Fibroblast of skin of left biceps (primary cell): ENCODE results near the gene PCBP3.

Experiments used
- DNase-seq, 2 experiments: peaks; one replicate each; pipeline ENCODE4 v3.0.0-alpha.2; 2013; ENCODE audit warnings: low read depth in 2 of 2

PCBP3 gene

DNA sequence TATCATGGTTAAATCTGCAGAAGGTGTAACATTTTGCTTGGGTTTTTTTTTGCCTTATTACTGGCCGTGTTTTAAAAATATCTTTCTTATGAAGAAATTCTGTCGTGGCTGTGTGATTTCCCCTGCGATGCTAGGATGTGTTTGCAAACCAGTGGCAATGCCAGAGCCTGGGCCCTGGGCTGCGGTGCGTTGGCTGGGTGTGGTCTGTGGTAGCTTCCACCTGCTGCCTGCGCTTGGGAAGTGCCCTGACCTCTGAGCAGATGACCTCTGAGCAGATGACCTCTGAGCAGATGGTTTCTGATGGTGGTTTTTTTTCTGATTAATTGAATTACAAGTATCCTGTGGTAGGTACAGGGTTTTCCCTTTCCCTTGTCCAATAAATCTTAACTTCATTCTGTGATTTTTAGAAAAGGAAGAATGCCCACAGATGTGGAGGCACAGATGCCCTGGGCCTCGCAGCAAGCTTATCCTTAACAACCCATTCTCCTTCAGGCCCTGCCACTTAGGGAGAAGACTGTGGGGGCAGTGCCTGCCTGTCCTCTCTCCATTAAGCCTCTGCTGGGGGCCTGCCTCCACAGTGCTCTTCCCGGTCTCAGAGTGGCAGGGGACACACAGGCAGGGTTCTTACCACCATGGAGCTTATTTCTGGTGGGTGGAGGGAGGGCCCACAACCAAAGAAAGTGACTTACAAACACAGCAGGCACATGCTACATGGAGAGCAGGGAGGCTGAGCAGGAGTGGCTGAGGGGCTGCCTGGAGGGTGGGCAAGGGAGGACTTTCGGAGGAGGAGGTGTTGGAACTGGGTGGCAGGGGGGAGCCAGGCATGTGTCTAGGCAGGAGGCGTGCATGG, 81.7 kb downstream of the PCBP3 start:
- no peak for DNase-seq

DNA sequence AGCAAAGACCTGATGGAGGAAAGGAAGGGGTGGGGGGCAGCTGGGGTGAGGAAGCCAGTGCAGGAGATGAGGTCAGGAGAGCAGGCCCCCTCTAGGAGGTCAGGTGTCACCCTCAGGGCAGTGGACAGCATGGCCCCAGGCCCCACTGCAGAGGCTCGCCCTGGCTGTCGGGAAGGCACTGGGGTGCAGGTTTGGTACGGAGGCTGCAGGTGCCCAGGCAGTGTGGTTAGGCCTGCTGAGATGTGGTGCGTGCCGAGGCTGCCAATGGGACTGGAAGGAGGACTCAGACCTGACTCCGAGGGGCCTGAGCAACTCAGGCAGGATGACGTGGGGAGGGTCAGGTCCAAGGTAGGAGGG, 82.3 kb downstream of the PCBP3 start:
- no peak for DNase-seq

DNA sequence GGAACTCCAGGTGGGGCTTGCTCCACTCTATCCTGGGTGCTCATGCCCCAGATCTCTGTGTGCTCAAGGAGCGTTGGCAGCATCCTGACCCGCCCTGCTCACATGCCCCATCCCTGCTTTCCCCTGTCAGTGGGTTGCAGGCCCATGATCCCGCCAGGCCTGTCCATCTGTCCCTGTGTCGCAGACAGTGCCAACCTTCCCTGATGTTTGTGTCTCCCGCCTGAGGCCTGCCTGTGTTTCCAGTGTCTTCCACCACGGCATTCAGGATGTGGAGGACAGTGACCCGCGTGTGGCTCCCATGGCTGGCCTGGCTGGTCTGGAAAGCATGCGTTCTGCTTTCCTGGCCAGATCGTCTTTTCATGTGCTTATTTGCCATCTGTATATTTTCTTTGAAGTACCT, 82.9 kb downstream of the PCBP3 start:
- DNase-seq, result no peak

DNA sequence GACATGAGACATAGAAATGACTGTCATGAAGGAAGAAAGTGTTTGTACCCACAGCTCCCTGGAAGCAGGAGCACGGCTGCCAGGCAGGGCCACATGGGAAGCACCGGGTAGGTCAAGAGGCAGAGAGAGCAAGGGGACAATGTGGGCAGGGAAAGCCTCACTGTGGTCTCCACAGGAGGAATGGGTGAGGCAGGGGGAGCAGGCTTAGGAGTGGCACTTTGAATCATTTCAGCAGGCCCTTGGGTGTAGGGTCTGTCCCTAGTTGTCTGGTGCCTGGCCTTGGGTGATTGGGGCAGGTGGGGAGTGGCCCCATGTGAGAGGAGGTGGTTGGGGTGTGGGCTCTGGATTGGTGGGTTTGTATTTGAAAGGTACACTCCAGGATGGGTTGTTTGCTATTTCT, 83.9 kb downstream of the PCBP3 start:
- DNase-seq, result no peak

DNA sequence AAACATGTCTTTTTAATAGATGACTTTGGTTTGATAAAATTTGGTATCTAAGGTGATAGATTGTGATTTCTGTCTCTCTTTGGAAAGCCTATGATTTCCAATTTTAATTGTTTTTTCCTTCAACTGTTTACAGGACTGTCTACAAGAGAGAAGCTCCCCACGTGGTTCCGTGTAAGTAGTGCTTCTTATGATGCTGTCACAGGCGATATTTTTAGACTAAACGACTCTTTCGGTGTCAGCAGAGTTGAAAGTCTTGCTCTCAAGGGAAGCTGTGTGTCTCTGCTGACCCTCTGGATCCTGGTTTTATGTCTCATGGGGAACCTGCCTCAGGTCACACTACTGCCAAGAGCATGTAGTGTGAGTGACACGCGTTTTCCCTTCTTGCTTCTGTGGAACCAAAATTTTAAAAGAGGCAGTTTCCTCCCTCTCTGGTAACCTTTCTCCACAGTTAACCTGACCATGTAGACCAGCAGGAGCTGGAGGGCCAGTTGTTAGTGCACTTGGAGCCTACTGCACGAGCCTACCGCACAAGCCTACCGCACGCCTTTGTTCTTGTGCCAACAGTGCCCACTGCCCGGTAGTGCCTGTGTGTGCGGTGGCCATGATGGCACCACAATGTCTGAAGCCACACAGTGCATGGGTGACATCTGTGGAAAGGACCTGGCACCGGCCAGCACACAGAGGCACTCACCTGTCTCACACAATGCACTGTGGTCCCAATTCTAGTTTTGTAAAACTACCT, 91.9 kb downstream of the PCBP3 start:
- no peak for DNase-seq

GRCh38 chr21:45736042-45736689, 92.6 kb downstream of the PCBP3 start:
- no peak for DNase-seq

GRCh38 chr21:45736690-45737484, 93.4 kb downstream of the PCBP3 start:
- DNase-seq, result no peak

DNA sequence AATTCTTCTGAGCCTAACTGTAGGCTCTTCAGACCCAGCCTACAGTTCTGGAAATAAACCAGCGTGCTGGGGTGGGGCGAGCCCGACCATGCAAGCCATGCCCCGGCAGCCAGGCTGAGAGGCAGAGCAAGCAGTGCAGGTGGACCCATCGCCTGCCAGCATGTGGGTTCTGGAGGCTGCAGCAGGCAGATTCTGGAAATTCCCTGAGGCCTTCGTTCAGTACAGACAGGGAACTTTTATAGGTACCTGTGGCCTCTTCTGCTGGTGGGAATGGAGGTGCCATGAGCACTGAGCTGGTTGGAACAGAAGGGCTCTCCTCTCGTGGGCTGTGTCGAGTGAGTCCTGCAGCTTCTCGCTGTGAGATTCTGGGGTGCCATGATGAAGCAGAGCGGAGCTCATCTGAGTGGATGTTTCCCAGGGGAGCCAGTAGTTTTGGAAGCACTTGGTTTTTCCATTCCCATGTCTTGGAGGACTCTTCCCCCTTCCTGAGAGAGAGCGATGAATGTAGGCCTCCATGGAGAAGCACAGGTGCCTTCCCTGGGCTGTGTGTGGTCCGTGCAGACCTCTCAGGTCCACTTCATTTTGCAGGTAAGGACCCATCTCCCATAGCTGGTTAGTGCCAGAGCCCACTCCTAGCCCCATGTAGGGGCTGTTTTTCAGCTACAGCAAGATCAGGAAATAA, 94.1 kb downstream of the PCBP3 start:
- no peak for DNase-seq

DNA sequence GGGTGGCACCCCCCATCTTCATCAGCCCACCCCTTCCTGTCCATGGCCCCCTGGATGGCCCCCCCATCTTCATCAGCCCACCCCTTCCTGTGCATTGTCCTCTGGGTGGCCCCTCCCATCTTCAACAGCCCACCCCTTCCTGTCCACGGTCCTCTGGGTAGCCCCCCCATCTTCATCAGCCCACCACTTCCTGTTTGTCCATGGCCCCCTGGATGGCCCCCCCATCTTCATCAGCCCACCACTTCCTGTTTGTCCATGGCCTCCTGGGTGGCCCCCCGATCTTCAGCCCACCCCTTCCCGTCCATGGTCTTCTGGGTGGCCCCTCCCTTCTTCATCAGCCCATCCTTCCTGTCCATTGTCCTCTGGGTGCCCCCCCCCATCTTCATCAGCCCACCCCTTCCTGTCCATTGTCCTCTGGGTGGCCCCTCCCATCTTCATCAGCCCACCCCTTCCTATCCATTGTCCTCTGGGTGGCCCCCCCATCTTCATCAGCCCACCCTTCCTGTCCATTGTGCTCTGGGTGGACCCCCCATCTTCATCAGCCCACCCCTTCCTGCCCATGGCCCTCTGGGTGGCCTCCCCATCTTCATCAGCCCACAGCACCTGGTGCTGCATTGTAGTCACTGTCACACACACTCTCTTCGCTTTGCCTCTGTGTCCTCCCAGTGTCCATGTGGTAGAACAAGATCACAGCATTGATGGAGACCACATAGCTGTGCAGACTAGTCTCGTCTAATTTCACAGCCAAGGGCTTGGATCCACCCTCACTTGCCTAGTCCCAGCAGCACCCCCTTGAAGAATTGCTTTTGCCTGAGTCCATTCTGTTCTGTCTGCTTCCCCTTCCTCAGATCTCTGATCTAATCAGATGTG, 95.9 kb downstream of the PCBP3 start:
- no peak for DNase-seq

DNA sequence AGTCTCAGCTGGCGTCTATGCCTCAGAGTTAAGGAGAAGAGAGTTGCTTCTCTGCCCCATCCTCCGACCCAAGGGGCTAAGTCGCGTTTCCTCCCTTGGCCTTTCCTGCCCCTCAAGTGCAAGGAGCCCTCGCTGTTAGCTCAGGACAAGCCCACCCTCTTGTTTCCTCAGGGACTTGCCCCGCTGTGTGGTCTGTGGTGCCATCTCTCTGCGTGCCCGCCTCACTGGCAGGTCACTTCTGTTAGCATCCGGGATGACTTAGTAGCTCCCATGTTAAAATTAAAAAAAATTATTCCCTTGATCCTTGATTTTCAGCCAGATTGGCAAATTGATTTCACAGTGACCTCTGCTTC, 96.5 kb downstream of the PCBP3 start:
- DNase-seq, result no peak

- DNase-seq, result no peak
Observed at GRCh38 chr21:45740491-45741357, 97.2 kb downstream of the PCBP3 start.

DNA sequence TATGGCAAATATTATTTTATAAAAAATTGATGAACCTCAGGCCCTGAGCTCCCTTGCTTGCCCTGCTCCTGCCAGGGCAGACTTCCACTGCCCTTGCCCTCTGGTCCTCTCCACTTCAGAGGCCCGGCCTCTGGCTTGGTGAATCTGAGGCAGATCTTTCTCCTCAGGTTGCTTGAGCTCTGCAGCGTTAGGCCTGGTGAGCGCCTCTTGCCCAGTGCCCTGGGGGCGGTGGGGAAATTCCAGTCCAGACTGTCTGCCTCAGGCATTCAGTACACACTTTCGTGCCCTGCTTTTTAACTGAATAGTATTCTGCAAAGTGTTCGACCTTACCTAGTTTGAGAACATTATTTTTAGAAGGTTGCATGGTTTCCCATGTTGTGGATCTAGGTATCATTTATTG, 98.2 kb downstream of the PCBP3 start:
- no peak for DNase-seq

DNA sequence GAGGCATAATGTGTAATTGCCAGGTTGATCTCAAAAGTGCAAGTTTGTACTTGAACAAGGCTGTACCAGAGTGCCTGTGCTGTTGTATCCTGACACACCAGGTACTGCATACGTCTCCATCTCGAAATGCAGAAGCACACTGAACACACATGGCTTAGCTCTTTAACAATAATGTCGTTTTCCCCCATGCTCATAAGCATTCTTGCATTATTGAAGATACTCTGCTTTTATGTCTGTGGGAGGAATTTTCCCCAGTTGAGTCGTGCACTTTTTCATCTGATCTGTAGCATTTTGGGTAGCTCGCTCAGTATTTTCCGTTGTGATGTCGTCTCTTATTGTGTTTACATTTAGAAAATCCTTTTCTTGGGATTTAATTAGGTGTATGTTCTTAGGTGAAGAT, 98.7 kb downstream of the PCBP3 start:
- DNase-seq, result no peak

GRCh38 chr21:45745256-45745655, 101.7 kb downstream of the PCBP3 start:
- no peak for DNase-seq

DNA sequence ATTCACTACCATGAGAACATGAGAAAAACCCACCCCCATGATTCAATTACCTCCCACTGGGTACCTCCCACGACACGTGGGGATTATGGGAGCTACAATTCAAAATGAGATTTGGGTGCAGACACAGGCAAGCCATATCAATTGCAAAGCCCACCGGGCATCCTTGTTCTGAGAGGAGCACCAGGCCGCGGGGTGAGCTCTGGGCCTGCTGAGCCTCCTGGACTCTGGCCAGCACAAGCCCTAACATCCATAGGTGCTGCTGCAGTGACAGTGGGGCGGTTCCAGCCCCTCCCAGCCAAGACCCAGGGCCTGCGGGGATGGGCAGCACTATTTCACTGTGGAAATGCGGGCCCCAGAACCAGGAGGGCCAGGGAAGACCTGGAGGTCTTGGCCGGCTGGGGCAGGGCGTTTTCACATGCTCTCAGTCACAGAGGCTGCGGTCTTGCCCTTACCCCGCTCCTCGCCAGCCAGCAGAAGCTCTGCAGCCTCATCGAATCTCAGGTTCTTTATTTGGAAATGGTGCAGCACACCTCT, 103.8 kb downstream of the PCBP3 start:
- no peak for DNase-seq

DNA sequence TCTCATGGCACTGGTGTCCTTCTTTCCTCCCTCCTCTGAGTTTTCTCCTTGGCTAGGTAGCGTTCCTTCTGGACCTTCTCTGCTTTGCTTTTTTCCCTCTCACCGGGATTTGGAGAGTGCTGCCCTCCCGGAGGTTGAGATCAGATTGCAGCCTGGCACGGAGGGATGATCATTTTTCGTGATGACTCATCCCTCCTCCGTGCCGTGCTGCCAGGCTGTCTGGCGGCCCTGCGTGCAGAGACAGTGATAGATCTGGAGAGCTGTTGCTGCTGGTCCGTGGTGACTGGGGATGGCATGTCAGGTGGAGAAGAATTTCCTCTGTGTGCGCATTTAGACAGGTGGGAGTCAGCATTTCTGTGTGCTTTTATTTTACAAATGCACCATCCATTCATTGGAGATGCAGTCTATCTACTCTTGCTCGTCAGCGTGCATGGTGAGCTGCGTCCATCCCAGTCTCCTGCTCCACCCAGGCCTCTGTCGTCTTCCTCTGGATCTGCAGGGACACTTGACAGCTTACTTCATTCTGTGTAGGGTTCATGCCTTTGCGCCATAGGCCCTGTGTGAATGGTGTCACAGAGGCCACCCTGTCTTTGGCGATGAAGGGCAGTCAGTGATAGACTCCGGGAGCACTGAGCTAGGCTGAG, 104.4 kb downstream of the PCBP3 start:
- DNase-seq, result no peak

DNA sequence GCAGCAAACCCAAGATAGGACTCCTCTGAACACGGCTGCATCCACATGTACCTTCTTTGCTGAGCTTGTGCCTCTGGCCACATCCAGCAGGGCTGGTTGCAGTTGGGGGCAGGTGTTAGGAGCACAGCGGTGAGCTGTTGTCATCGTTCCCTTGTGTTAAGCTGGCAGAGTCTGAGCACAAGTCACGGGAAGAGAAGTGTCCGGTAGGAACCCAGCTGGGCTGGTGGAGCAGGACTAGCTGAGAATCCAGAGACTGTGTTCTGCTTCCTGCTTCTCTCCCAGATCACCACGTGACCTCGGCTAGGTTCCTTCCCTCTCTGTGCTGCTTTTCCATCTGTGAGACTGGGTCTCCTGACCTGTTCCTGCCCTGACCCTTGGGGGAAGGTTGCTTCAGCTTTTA, 105.1 kb downstream of the PCBP3 start:
- DNase-seq, result no peak

DNA sequence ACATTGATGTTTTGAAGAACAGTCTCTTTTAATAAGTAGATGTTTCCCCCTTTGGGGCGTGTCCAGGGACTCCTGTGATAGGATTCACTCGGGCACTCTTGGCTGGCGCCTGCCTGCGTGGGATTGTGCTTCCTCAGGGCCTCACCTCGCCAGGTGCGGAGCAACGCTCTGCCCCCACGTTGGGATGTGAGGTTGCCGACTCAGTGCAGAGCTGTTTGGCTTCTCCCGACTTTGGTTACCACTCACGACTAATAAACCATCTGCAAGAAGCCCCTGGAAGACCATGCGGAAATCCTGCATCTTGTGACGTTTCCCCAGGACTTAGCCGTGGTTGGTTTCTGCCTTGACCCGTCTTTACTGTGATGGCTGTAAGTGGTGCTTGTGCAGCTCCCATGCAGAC, 106.4 kb downstream of the PCBP3 start:
- no peak for DNase-seq

DNA sequence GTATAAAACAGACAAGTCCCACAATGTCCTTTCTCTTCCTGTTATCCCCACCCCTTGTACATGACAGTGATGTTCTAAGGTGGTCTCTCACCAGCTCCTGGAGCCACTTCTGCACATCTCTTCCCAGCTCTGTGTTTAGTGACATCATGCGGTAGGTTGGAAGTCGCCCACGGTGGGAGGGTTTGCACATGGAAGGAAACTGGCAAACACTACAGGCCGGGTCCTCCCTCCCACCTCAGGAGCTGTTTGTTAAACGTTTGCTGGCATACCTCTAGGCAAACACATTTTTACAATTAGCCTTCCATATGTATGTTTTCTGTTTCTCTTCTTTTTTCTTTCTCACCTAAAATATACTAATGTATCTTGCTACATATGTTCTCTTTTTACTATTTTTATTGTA, 107.4 kb downstream of the PCBP3 start:
- no peak for DNase-seq
